Colonic mucosa (tissue), 4 donors: ENCODE measurements around the gene PTPN20. TPM values are rescaled to one million over a fixed set of nuclear protein-coding genes. Genes with fewer than 3 reads are reported as not detected.

Source experiments
- DNase-seq: peaks from one replicate; pipeline ENCODE4 v3.0.0-alpha.2; 2020
- H3K27ac ChIP-seq: fragments of 200-600 bp; one replicate; pipeline ENCODE4 v1.8.0; 2021
- H3K27me3 ChIP-seq: fragments of 200-600 bp; one replicate; pipeline ENCODE4 v1.8.0; 2021
- H3K36me3 ChIP-seq: fragments of 200-600 bp; one replicate; pipeline ENCODE4 v1.8.0; 2021
- H3K4me1 ChIP-seq: fragments of 200-600 bp; one replicate; pipeline ENCODE4 v1.8.0; 2021; ENCODE audit warnings: mild to moderate bottlenecking
- H3K4me3 ChIP-seq: fragments of 200-600 bp; one replicate; pipeline ENCODE4 v1.8.0; 2021
- H3K9ac ChIP-seq, 2 donors: one replicate each; pipeline ENCODE4 v1.7.0; 2013; ENCODE audit warnings: control low read depth in 2 of 2, low read depth in 2 of 2, low read length in 2 of 2
- H3K9me3 ChIP-seq: fragments of 200-600 bp; one replicate; pipeline ENCODE4 v1.8.0; 2021
- CTCF ChIP-seq: fragments of 200-600 bp; IDR thresholded peaks from one replicate; pipeline ENCODE4 v1.8.0; 2022; ENCODE audit warnings: antibody characterized with exemption, mild to moderate bottlenecking
- intact Hi-C: fragments of 100-400 bp; cut with DNase I; formaldehyde crosslinking; loops from one replicate; pipeline ENCODE4 v1.14.1; 2022
- total RNA-seq, 2 donors: library from RNA; stranded (reverse); fragmentation: NEBNext Ultra II Directional in 1 of 2; extraction: Animal tissue kit (Norgen Biotek cat#: 25700) in 1 of 2; gene quantifications; one replicate each; pipeline ENCODE4 v1.2.1, GENCODE V29; 2021
- donor health status: healthy.
- donor health status: DM: no; HTN: no; CAD: no.
- donor health status: DM: no; HTN: no; CAD: no.

The PTPN20 gene
- total RNA-seq, 2 donors from 2014 or later, result 2.7 to 4.9 TPM

- Histone ChIP-seq H3K4me3 (no peak overlapping the region), H3K9ac (no peak overlapping the region), H3K9me3 (no peaks in the 10 kb centered on the region), H3K4me1 (no peaks in the 10 kb centered on the region), H3K27ac (no peak overlapping the region), H3K36me3 (no peaks in the 10 kb centered on the region), H3K27me3 (no peaks in the 10 kb centered on the region)
- intact Hi-C loops, result no loop called here
- peak; percentile 30 for TF ChIP-seq CTCF
- peak; percentile 43 for DNase-seq
These were observed 81.8 kb downstream of the PTPN20 start for GRCh38 chr10:46992803-46993561.

- no peak for TF ChIP-seq CTCF
- Histone ChIP-seq H3K36me3 (no peaks in the 10 kb centered on the region), H3K4me1 (no peaks in the 10 kb centered on the region), H3K27me3 (no peaks in the 10 kb centered on the region), H3K9ac (no peak overlapping the region), H3K4me3 (no peak overlapping the region), H3K27ac (no peak overlapping the region), H3K9me3 (no peaks in the 10 kb centered on the region)
- intact Hi-C loops, result no loop called here
- DNase-seq, result no peak
These were observed 84.0 kb downstream of the PTPN20 start for GRCh38 chr10:46995234-46995633.

GRCh38 chr10:46998192-46998591 is 87.0 kb downstream of the PTPN20 start:
- no peaks in the 10 kb centered on the region for H3K4me1 ChIP-seq
- H3K4me3 ChIP-seq, result no peak overlapping the region
- H3K27me3 ChIP-seq, result no peaks in the 10 kb centered on the region
- H3K36me3 ChIP-seq, result no peaks in the 10 kb centered on the region
- no peaks in the 10 kb centered on the region for H3K9me3 ChIP-seq
- intact Hi-C loops, result no loop called here
- no peak for TF ChIP-seq CTCF
- H3K9ac ChIP-seq, result no peak overlapping the region
- H3K27ac ChIP-seq, result no peak overlapping the region
- DNase-seq, result no peak

- intact Hi-C loops, result no loop called here
- H3K27ac ChIP-seq, result peak overlapping the region; percentile 15
These were observed 87.4 kb downstream of the PTPN20 start for GRCh38 chr10:46998595-46998994.

GRCh38 chr10:46999217-46999616 is 88.0 kb downstream of the PTPN20 start:
- Histone ChIP-seq H3K9ac (no peak overlapping the region), H3K27me3 (no peaks in the 10 kb centered on the region), H3K36me3 (no peaks in the 10 kb centered on the region), H3K27ac (peak overlapping the region; percentile 15), H3K4me3 (no peak overlapping the region), H3K9me3 (no peaks in the 10 kb centered on the region), H3K4me1 (no peaks in the 10 kb centered on the region)
- intact Hi-C loops, result no loop called here
- no peak for TF ChIP-seq CTCF
- no peak for DNase-seq

More at GRCh38 chr10:46998595-46998994, 87.4 kb downstream of the PTPN20 start:
- no peaks in the 10 kb centered on the region for H3K36me3 ChIP-seq
- no peaks in the 10 kb centered on the region for H3K27me3 ChIP-seq
- no peak for TF ChIP-seq CTCF
- no peak overlapping the region for H3K4me3 ChIP-seq
- no peak overlapping the region for H3K9ac ChIP-seq
- DNase-seq, result no peak
- H3K9me3 ChIP-seq, result no peaks in the 10 kb centered on the region
- no peaks in the 10 kb centered on the region for H3K4me1 ChIP-seq
